Mucosa of descending colon (tissue), 3 donors: ENCODE measurements around the gene MELK. TPM values are rescaled to one million over a fixed set of nuclear protein-coding genes. Genes with fewer than 3 reads are reported as not detected.
"Not testable (repeated sequence)": the region's sequence is repeated elsewhere in the genome, so short reads cannot be mapped to it uniquely, and the experiment has no call there.

Source experiments
- ATAC-seq: fragments of 200-7000 bp; cut with Tn5 transposase; one replicate; pipeline ENCODE4 v1.9.1; 2020; ENCODE audit warnings: mild to moderate bottlenecking, moderate library complexity
- DNase-seq, 3 donors: peaks; one replicate each; pipeline ENCODE4 v3.0.0-alpha.2; 2020
- H3K36me3 ChIP-seq: fragments of 200-600 bp; one replicate; pipeline ENCODE4 v1.8.0; 2021; ENCODE audit warnings: low read depth, mild to moderate bottlenecking
- H3K4me1 ChIP-seq: fragments of 200-600 bp; one replicate; pipeline ENCODE4 v1.8.0; 2021; ENCODE audit warnings: low read depth, mild to moderate bottlenecking
- H3K4me3 ChIP-seq: fragments of 200-600 bp; one replicate; pipeline ENCODE4 v1.8.0; 2021; ENCODE audit warnings: mild to moderate bottlenecking
- H3K9me3 ChIP-seq: fragments of 200-600 bp; one replicate; pipeline ENCODE4 v1.8.0; 2021; ENCODE audit warnings: mild to moderate bottlenecking
- CTCF ChIP-seq: fragments of 200-600 bp; IDR thresholded peaks from one replicate; pipeline ENCODE4 v1.8.0; 2022; ENCODE audit warnings: antibody characterized with exemption, mild to moderate bottlenecking
- intact Hi-C, 2 donors: fragments of 100-400 bp; cut with DNase I in 1 of 2; cut with micrococcal nuclease in 1 of 2; formaldehyde crosslinking; loops; one replicate each; pipeline versions ENCODE4 v1.11.0 to v1.11.1; 2022; cut with DNase I, micrococcal nuclease
- total RNA-seq, 3 donors: library from RNA; stranded (reverse); fragmentation: NEBNext Ultra II Directional in 2 of 3; extraction: Animal tissue kit (Norgen Biotek cat#: 25700) in 2 of 3; gene quantifications; one replicate each; pipeline versions ENCODE4 v1.2.1 to v1.2.4, GENCODE V29; 2021 to 2023
- donor health status: DM: no; HTN: no; CAD: no; lungs with moderate emphysema.
- donor health status: DM: no; HTN: no; CAD: no.
- donor health status: DM: no; HTN: yes; CAD: no.

MELK gene
- total RNA-seq, 3 donors from 2014 or later: 2.5 to 13.8 (median 4.5) TPM

- Histone ChIP-seq H3K9me3 (no peaks in the 10 kb centered on the region), H3K4me1 (no peaks in the 10 kb centered on the region), H3K4me3 (no peak overlapping the region), H3K36me3 (no peaks in the 10 kb centered on the region)
- no peak for ATAC-seq
- no peak for TF ChIP-seq CTCF
- intact Hi-C loops: no loop called here
- DNase-seq: no peak
Measured at GRCh38 chr9:36551129-36551528, 21.6 kb upstream of the MELK start.

GRCh38 chr9:36551910-36552309 is 20.8 kb upstream of the MELK start:
- no peak for DNase-seq
- Histone ChIP-seq H3K4me3 (no peak overlapping the region), H3K9me3 (no peaks in the 10 kb centered on the region), H3K36me3 (no peaks in the 10 kb centered on the region), H3K4me1 (no peaks in the 10 kb centered on the region)
- ATAC-seq: no peak
- intact Hi-C loops: no loop called here
- no peak for TF ChIP-seq CTCF

- no peaks in the 10 kb centered on the region for H3K36me3 ChIP-seq
- no peaks in the 10 kb centered on the region for H3K9me3 ChIP-seq
- TF ChIP-seq CTCF: no peak
- DNase-seq: no peak
- H3K4me3 ChIP-seq: no peak overlapping the region
- no peak for ATAC-seq
- no peaks in the 10 kb centered on the region for H3K4me1 ChIP-seq
- intact Hi-C loops: loop anchor here in 1 of 2 donors (5.0 kb wide), 1 partner anchor 152 kb away; no protein-coding TSS in a partner anchor
Measured at GRCh38 chr9:36559036-36559695, 13.5 kb upstream of the MELK start.

GRCh38 chr9:36560771-36561170 is 11.9 kb upstream of the MELK start:
- no peaks in the 10 kb centered on the region for H3K36me3 ChIP-seq
- H3K4me3 ChIP-seq: no peak overlapping the region
- H3K4me1 ChIP-seq: no peaks in the 10 kb centered on the region
- H3K9me3 ChIP-seq: no peaks in the 10 kb centered on the region
- intact Hi-C loops: no loop called here
- ATAC-seq (no peak), DNase-seq (no peak)
- no peak for TF ChIP-seq CTCF

- H3K9me3 ChIP-seq, ATAC-seq, H3K4me3 ChIP-seq, H3K4me1 ChIP-seq, H3K36me3 ChIP-seq, DNase-seq, intact Hi-C loops: not testable (repeated sequence)
Measured at GRCh38 chr9:36562801-36563200, 9.9 kb upstream of the MELK start.

GRCh38 chr9:36566813-36567221 is 5.9 kb upstream of the MELK start:
- ATAC-seq: no peak
- H3K36me3 ChIP-seq: no peaks in the 10 kb centered on the region
- H3K4me1 ChIP-seq: no peaks in the 10 kb centered on the region
- DNase-seq: no peak
- no peaks in the 10 kb centered on the region for H3K9me3 ChIP-seq
- TF ChIP-seq CTCF: no peak
- H3K4me3 ChIP-seq: no peak overlapping the region
- intact Hi-C loops: no loop called here

- H3K9me3 ChIP-seq, DNase-seq, H3K36me3 ChIP-seq, H3K4me1 ChIP-seq, H3K4me3 ChIP-seq, ATAC-seq, intact Hi-C loops: not testable (repeated sequence)
Measured at GRCh38 chr9:36568681-36569080, 4.0 kb upstream of the MELK start.
